Rectal smooth muscle tissue (tissue), 1 donor: ENCODE results near the gene PCDHGC3.
A peak's percentile ranks its signal among the peaks of the same experiment; 100 is the strongest.

Experiments used
- H3K27ac ChIP-seq: one replicate; pipeline ENCODE4 v1.7.0; 2013; ENCODE audit warnings: low read depth, low read length, inconsistent platforms
- H3K27me3 ChIP-seq: one replicate; pipeline ENCODE4 v1.7.0; 2013; ENCODE audit warnings: low read length; ENCODE audit not compliant: control insufficient read depth, insufficient read depth
- H3K36me3 ChIP-seq: one replicate; pipeline ENCODE4 v1.7.0; 2013; ENCODE audit warnings: low read length; ENCODE audit not compliant: control insufficient read depth, insufficient read depth
- H3K4me1 ChIP-seq: one replicate; pipeline ENCODE4 v1.7.0; 2013; ENCODE audit warnings: low read length; ENCODE audit not compliant: control insufficient read depth, insufficient read depth
- H3K4me3 ChIP-seq: one replicate; pipeline ENCODE4 v1.7.0; 2013; ENCODE audit warnings: low read length
- H3K9ac ChIP-seq: one replicate; pipeline ENCODE4 v1.7.0; 2013; ENCODE audit warnings: low read length

The PCDHGC3 gene

GRCh38 chr5:141513627-141514329, 38.0 kb downstream of the PCDHGC3 start:
- H3K36me3 ChIP-seq = peaks cover 6% of the 10 kb centered on the region
- H3K27me3 ChIP-seq = no peaks in the 10 kb centered on the region
- H3K27ac ChIP-seq = peak overlapping the region; percentile 91
- peaks cover 14% of the 10 kb centered on the region for H3K4me1 ChIP-seq
- H3K9ac ChIP-seq = peak overlapping the region; percentile 57
- peak overlapping the region; percentile 86 for H3K4me3 ChIP-seq

GRCh38 chr5:141514330-141515133, 38.8 kb downstream of the PCDHGC3 start:
- Histone ChIP-seq H3K4me3 (peak overlapping the region; percentile 86), H3K27ac (peak overlapping the region; percentile 91), H3K27me3 (no peaks in the 10 kb centered on the region), H3K36me3 (peaks cover 6% of the 10 kb centered on the region), H3K4me1 (peaks cover 14% of the 10 kb centered on the region), H3K9ac (no peak overlapping the region)

- H3K4me3 ChIP-seq = no peak overlapping the region
- H3K9ac ChIP-seq = no peak overlapping the region
- H3K4me1 ChIP-seq = peaks cover 14% of the 10 kb centered on the region
- H3K27ac ChIP-seq = peak overlapping the region; percentile 91
- H3K27me3 ChIP-seq = no peaks in the 10 kb centered on the region
- peaks cover 8% of the 10 kb centered on the region for H3K36me3 ChIP-seq
Observed at GRCh38 chr5:141515141-141515540, 39.4 kb downstream of the PCDHGC3 start.

- no peak overlapping the region for H3K9ac ChIP-seq
Observed at GRCh38 chr5:141515946-141516671, 40.3 kb downstream of the PCDHGC3 start.

GRCh38 chr5:141516672-141517025, 40.9 kb downstream of the PCDHGC3 start:
- peaks cover 3% of the 10 kb centered on the region for H3K36me3 ChIP-seq
- H3K4me3 ChIP-seq = no peak overlapping the region
- H3K27me3 ChIP-seq = no peaks in the 10 kb centered on the region
- no peak overlapping the region for H3K27ac ChIP-seq
- H3K9ac ChIP-seq = no peak overlapping the region
- peaks cover 14% of the 10 kb centered on the region for H3K4me1 ChIP-seq

More at GRCh38 chr5:141515946-141516671, 40.3 kb downstream of the PCDHGC3 start:
- Histone ChIP-seq H3K4me3 (no peak overlapping the region), H3K27me3 (no peaks in the 10 kb centered on the region), H3K4me1 (peaks cover 14% of the 10 kb centered on the region), H3K36me3 (peaks cover 8% of the 10 kb centered on the region), H3K27ac (no peak overlapping the region)

- no peak overlapping the region for H3K4me3 ChIP-seq
- H3K4me1 ChIP-seq = peaks cover 14% of the 10 kb centered on the region
- H3K36me3 ChIP-seq = peaks cover 3% of the 10 kb centered on the region
- no peak overlapping the region for H3K27ac ChIP-seq
- H3K27me3 ChIP-seq = no peaks in the 10 kb centered on the region
- no peak overlapping the region for H3K9ac ChIP-seq
Observed at GRCh38 chr5:141517312-141517711, 41.5 kb downstream of the PCDHGC3 start.

- H3K4me3 ChIP-seq = no peak overlapping the region
- peaks cover 3% of the 10 kb centered on the region for H3K36me3 ChIP-seq
- no peaks in the 10 kb centered on the region for H3K27me3 ChIP-seq
- H3K27ac ChIP-seq = peak overlapping the region; percentile 3
- H3K9ac ChIP-seq = no peak overlapping the region
- peaks cover 14% of the 10 kb centered on the region for H3K4me1 ChIP-seq
Observed at GRCh38 chr5:141517880-141518617, 42.3 kb downstream of the PCDHGC3 start.

GRCh38 chr5:141518618-141519015, 42.9 kb downstream of the PCDHGC3 start:
- no peak overlapping the region for H3K9ac ChIP-seq
- H3K4me3 ChIP-seq = no peak overlapping the region
- peaks cover 3% of the 10 kb centered on the region for H3K36me3 ChIP-seq
- H3K27me3 ChIP-seq = no peaks in the 10 kb centered on the region
- H3K27ac ChIP-seq = no peak overlapping the region
- H3K4me1 ChIP-seq = peaks cover 14% of the 10 kb centered on the region

GRCh38 chr5:141519605-141520565, 44.1 kb downstream of the PCDHGC3 start:
- peaks cover 3% of the 10 kb centered on the region for H3K36me3 ChIP-seq
- peaks cover 12% of the 10 kb centered on the region for H3K4me1 ChIP-seq
- no peak overlapping the region for H3K4me3 ChIP-seq
- H3K27ac ChIP-seq = no peak overlapping the region
- no peak overlapping the region for H3K9ac ChIP-seq
- H3K27me3 ChIP-seq = no peaks in the 10 kb centered on the region

GRCh38 chr5:141521244-141521781, 45.5 kb downstream of the PCDHGC3 start:
- Histone ChIP-seq H3K36me3 (peaks cover 3% of the 10 kb centered on the region), H3K27ac (no peak overlapping the region), H3K27me3 (no peaks in the 10 kb centered on the region), H3K4me1 (peaks cover 11% of the 10 kb centered on the region), H3K4me3 (no peak overlapping the region), H3K9ac (no peak overlapping the region)

- Histone ChIP-seq H3K4me1 (peaks cover 11% of the 10 kb centered on the region), H3K4me3 (no peak overlapping the region), H3K36me3 (peaks cover 3% of the 10 kb centered on the region), H3K27me3 (no peaks in the 10 kb centered on the region), H3K9ac (no peak overlapping the region), H3K27ac (no peak overlapping the region)
Observed at GRCh38 chr5:141522301-141522700, 46.5 kb downstream of the PCDHGC3 start.
